ENCODE data around the gene RPL18. TPM values are rescaled to one million over a fixed set of nuclear protein-coding genes. Genes with fewer than 3 reads are reported as not detected.

RPL18 gene
- total RNA-seq = 2,225 TPM

DNA sequence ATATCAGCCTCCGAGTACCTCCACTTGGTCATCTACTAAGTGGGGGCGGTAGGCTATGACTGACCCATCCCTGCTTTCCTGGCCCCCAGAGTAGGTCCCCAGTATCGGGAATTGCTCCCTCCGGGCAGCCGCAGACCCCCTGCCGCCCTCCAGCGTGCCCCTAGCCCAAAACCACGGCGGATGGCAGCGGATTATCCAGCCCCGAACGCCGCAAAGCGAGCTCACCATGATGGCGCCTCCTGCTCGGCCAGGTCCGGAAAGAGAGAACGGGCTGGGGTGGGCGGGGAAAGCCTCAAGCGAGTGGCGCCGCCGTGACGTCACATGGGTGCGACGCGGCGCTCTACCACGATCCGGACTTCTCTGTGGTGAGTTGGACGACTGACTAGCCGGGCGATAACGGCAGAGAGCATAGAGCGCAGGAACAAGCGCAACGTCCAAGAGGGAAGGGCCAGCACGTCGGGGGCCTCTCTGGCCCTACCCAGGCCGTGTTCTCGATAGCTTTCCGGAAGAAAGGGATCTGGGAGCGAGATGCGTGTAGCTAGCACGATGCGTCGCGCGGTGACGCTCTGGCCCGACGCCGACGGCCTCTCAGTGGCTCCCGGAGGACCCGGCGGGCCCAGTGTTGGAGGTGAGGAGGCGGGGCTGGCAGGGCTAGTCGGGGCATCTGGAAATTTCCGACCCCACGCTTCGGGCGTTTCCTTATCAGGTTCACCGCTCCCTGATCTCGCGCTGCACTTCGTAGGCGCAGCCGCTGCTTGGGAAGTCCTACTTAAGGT lies at the start of gene RPL18, which contains the start of gene SPHK2:
Gene RPL18 (minus strand): TSS at position 263 of the 776 bp plus-strand sequence. CDS start 35 bp downstream, at position 228.
Gene SPHK2 (plus strand): TSS at position 591 of the 776 bp plus-strand sequence. CDS start 1,009 bp downstream, outside the sequence.
- peak within 1 kb of the TSS; percentile 92 to 97 (median 94) for H3K9ac ChIP-seq (ENCODE audit: low read depth in 1 of 3, low read length in 3 of 3)
- H3K27me3 ChIP-seq (ENCODE audit: control insufficient read depth in 3 of 3, insufficient read depth in 3 of 3, low read length in 3 of 3) = no peaks in the 10 kb centered on the region
- H3K4me1 ChIP-seq (ENCODE audit: control insufficient read depth in 3 of 3, insufficient read depth in 3 of 3, low read length in 3 of 3) = peaks cover 41 to 63% (median 51%) of the 10 kb centered on the region in 3 donors
- H3K36me3 ChIP-seq (ENCODE audit: control insufficient read depth in 3 of 3, insufficient read depth in 3 of 3, low read length in 3 of 3) = peaks cover 24 to 31% (median 30%) of the 10 kb centered on the region in 3 donors
- no peaks in the 10 kb centered on the region for H3K9me3 ChIP-seq (ENCODE audit: control insufficient read depth in 3 of 3, low read length in 3 of 3)
- peak within 1 kb of the TSS; percentile 91 to 97 (median 95) for H3K4me3 ChIP-seq (ENCODE audit: low read length in 3 of 3)
- peak within 1 kb of the TSS; percentile 87 for H3K27ac ChIP-seq (ENCODE audit: low read depth, low read length)

DNA sequence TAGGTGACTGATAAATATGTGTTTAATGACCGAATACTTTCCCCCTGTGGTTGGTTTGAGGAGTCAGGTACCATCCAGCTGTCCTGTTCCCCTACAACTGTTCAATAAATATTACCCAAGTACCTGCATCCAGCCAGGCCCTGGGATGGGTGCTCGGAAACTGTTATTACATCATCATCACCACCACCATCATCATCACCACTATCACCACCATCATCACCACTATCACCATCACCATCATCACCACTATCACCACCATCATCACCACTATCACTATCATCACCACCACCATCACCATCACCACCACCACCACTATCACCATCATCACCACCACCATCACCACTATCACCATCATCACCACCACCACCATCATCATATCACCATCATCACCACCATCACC lies 49.8 kb upstream of the RPL18 start:
- H3K4me3 ChIP-seq (ENCODE audit: low read length in 3 of 3) = no peak overlapping the region
- H3K27me3 ChIP-seq (ENCODE audit: control insufficient read depth in 3 of 3, insufficient read depth in 3 of 3, low read length in 3 of 3) = no peaks in the 10 kb centered on the region
- no peak overlapping the region for H3K27ac ChIP-seq (ENCODE audit: low read depth, low read length)
- H3K9me3 ChIP-seq (ENCODE audit: control insufficient read depth in 3 of 3, low read length in 3 of 3) = no peaks in the 10 kb centered on the region
- H3K4me1 ChIP-seq (ENCODE audit: control insufficient read depth in 3 of 3, insufficient read depth in 3 of 3, low read length in 3 of 3) = no peaks in the 10 kb centered on the region
- H3K9ac ChIP-seq (ENCODE audit: low read depth in 1 of 3, low read length in 3 of 3) = no peak overlapping the region
- no peaks in the 10 kb centered on the region for H3K36me3 ChIP-seq (ENCODE audit: control insufficient read depth in 3 of 3, insufficient read depth in 3 of 3, low read length in 3 of 3)

DNA sequence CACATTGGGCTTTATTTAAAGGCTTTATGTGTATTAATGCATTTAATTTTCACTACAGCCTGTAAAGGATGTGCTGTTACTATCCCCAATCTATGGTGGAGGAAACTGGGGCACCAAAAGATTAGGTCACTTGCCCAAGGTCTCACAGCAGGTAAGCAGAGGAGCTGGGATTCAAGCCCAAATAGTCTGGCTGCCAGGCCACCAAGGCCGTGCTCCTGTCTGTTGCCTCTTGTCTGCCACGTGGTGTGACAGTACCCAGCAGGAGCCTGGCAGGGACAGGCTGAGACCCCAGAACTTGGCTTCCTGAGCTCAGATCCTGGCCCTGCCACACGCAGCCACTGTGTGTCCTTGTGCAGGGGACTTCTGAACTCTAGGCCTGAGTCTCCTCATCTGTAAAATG lies 49.4 kb upstream of the RPL18 start:
- no peak overlapping the region for H3K4me3 ChIP-seq (ENCODE audit: low read length in 3 of 3)
- H3K4me1 ChIP-seq (ENCODE audit: control insufficient read depth in 3 of 3, insufficient read depth in 3 of 3, low read length in 3 of 3) = no peaks in the 10 kb centered on the region
- no peaks in the 10 kb centered on the region for H3K9me3 ChIP-seq (ENCODE audit: control insufficient read depth in 3 of 3, low read length in 3 of 3)
- no peak overlapping the region for H3K9ac ChIP-seq (ENCODE audit: low read depth in 1 of 3, low read length in 3 of 3)
- no peak overlapping the region for H3K27ac ChIP-seq (ENCODE audit: low read depth, low read length)
- H3K27me3 ChIP-seq (ENCODE audit: control insufficient read depth in 3 of 3, insufficient read depth in 3 of 3, low read length in 3 of 3) = no peaks in the 10 kb centered on the region
- no peaks in the 10 kb centered on the region for H3K36me3 ChIP-seq (ENCODE audit: control insufficient read depth in 3 of 3, insufficient read depth in 3 of 3, low read length in 3 of 3)

- H3K9me3 ChIP-seq (ENCODE audit: control insufficient read depth in 3 of 3, low read length in 3 of 3) = no peaks in the 10 kb centered on the region
These were observed 46.8 kb upstream of the RPL18 start for GRCh38 chr19:48665786-48666185.

DNA sequence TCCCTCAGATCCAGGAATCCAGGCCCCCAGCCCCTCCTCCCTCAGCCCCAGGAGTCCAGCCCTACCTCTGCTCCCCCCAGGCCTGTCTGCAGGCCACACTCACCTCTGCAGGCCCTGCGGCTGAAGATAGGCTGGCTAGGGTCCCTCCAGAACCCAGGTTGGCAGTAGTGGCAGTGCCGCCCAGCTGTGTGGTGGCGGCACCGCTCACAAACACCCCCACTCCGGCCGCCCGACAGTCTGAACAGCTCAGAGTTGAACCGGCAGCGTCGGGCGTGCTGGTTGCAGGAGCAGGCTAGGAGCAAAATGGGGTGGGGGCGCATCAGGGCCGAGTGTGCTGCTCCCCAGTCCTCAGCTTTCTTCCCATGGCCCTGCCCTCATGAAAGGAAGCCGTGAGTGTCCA lies 45.5 kb upstream of the RPL18 start:
- Histone ChIP-seq H3K27ac (ENCODE audit: low read depth, low read length) (no peak overlapping the region), H3K27me3 (ENCODE audit: control insufficient read depth in 3 of 3, insufficient read depth in 3 of 3, low read length in 3 of 3) (no peaks in the 10 kb centered on the region), H3K9me3 (ENCODE audit: control insufficient read depth in 3 of 3, low read length in 3 of 3) (no peaks in the 10 kb centered on the region), H3K4me1 (ENCODE audit: control insufficient read depth in 3 of 3, insufficient read depth in 3 of 3, low read length in 3 of 3) (peaks cover 0 to 7% (median 6%) of the 10 kb centered on the region in 3 donors), H3K9ac (ENCODE audit: low read depth in 1 of 3, low read length in 3 of 3) (no peak overlapping the region), H3K4me3 (ENCODE audit: low read length in 3 of 3) (no peak overlapping the region), H3K36me3 (ENCODE audit: control insufficient read depth in 3 of 3, insufficient read depth in 3 of 3, low read length in 3 of 3) (no peaks in the 10 kb centered on the region)

More at GRCh38 chr19:48665786-48666185, 46.8 kb upstream of the RPL18 start:
- Histone ChIP-seq H3K27me3 (ENCODE audit: control insufficient read depth in 3 of 3, insufficient read depth in 3 of 3, low read length in 3 of 3) (no peaks in the 10 kb centered on the region), H3K4me3 (ENCODE audit: low read length in 3 of 3) (no peak overlapping the region), H3K36me3 (ENCODE audit: control insufficient read depth in 3 of 3, insufficient read depth in 3 of 3, low read length in 3 of 3) (no peaks in the 10 kb centered on the region), H3K9ac (ENCODE audit: low read depth in 1 of 3, low read length in 3 of 3) (no peak overlapping the region), H3K4me1 (ENCODE audit: control insufficient read depth in 3 of 3, insufficient read depth in 3 of 3, low read length in 3 of 3) (peaks cover 0 to 5% (median 4%) of the 10 kb centered on the region in 3 donors), H3K27ac (ENCODE audit: low read depth, low read length) (no peak overlapping the region)

- Histone ChIP-seq H3K36me3 (ENCODE audit: control insufficient read depth in 3 of 3, insufficient read depth in 3 of 3, low read length in 3 of 3) (no peaks in the 10 kb centered on the region), H3K4me1 (ENCODE audit: control insufficient read depth in 3 of 3, insufficient read depth in 3 of 3, low read length in 3 of 3) (peaks cover 0 to 7% (median 6%) of the 10 kb centered on the region in 3 donors), H3K9me3 (ENCODE audit: control insufficient read depth in 3 of 3, low read length in 3 of 3) (no peaks in the 10 kb centered on the region), H3K9ac (ENCODE audit: low read depth in 1 of 3, low read length in 3 of 3) (no peak overlapping the region), H3K27ac (ENCODE audit: low read depth, low read length) (no peak overlapping the region), H3K4me3 (ENCODE audit: low read length in 3 of 3) (no peak overlapping the region), H3K27me3 (ENCODE audit: control insufficient read depth in 3 of 3, insufficient read depth in 3 of 3, low read length in 3 of 3) (no peaks in the 10 kb centered on the region)
These were observed 44.7 kb upstream of the RPL18 start for GRCh38 chr19:48663667-48664066.

DNA sequence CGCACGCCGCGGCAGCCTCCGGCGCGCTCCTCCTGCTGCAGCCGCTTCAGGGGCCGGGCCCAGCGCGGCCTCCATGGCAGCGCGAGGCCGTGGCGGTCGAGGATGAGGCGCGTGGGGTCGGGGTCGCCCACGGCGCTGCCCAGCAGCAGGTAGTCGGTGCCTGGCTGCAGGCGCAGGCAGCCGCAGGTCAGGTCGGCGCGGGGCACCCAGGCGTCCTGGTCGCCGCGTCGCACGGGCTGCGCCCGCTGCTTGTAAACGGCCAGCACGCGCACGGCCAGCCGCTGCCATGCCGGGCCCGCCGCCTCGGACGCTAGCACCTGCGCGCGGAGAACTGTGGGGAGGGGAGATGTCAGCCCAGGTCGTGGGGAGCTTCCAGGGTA lies 42.7 kb upstream of the RPL18 start:
- Histone ChIP-seq H3K9me3 (ENCODE audit: control insufficient read depth in 3 of 3, low read length in 3 of 3) (no peaks in the 10 kb centered on the region), H3K36me3 (ENCODE audit: control insufficient read depth in 3 of 3, insufficient read depth in 3 of 3, low read length in 3 of 3) (no peaks in the 10 kb centered on the region), H3K4me3 (ENCODE audit: low read length in 3 of 3) (no peak overlapping the region), H3K27me3 (ENCODE audit: control insufficient read depth in 3 of 3, insufficient read depth in 3 of 3, low read length in 3 of 3) (no peaks in the 10 kb centered on the region), H3K27ac (ENCODE audit: low read depth, low read length) (no peak overlapping the region), H3K4me1 (ENCODE audit: control insufficient read depth in 3 of 3, insufficient read depth in 3 of 3, low read length in 3 of 3) (peaks cover 0 to 7% (median 6%) of the 10 kb centered on the region in 3 donors), H3K9ac (ENCODE audit: low read depth in 1 of 3, low read length in 3 of 3) (no peak overlapping the region)

- Histone ChIP-seq H3K27ac (ENCODE audit: low read depth, low read length) (peak overlapping the region; percentile 32), H3K4me3 (ENCODE audit: low read length in 3 of 3) (peak overlapping the region; percentile 8 to 45 (median 38)), H3K27me3 (ENCODE audit: control insufficient read depth in 3 of 3, insufficient read depth in 3 of 3, low read length in 3 of 3) (no peaks in the 10 kb centered on the region), H3K36me3 (ENCODE audit: control insufficient read depth in 3 of 3, insufficient read depth in 3 of 3, low read length in 3 of 3) (no peaks in the 10 kb centered on the region), H3K4me1 (ENCODE audit: control insufficient read depth in 3 of 3, insufficient read depth in 3 of 3, low read length in 3 of 3) (peaks cover 0 to 7% (median 6%) of the 10 kb centered on the region in 3 donors), H3K9ac (ENCODE audit: low read depth in 1 of 3, low read length in 3 of 3) (peak overlapping the region in 1 of 3 donors; percentile 16), H3K9me3 (ENCODE audit: control insufficient read depth in 3 of 3, low read length in 3 of 3) (no peaks in the 10 kb centered on the region)
These were observed 42.1 kb upstream of the RPL18 start for GRCh38 chr19:48660852-48661710.

- Histone ChIP-seq H3K36me3 (ENCODE audit: control insufficient read depth in 3 of 3, insufficient read depth in 3 of 3, low read length in 3 of 3) (no peaks in the 10 kb centered on the region), H3K9ac (ENCODE audit: low read depth in 1 of 3, low read length in 3 of 3) (no peak overlapping the region), H3K27ac (ENCODE audit: low read depth, low read length) (no peak overlapping the region), H3K27me3 (ENCODE audit: control insufficient read depth in 3 of 3, insufficient read depth in 3 of 3, low read length in 3 of 3) (no peaks in the 10 kb centered on the region), H3K9me3 (ENCODE audit: control insufficient read depth in 3 of 3, low read length in 3 of 3) (no peaks in the 10 kb centered on the region), H3K4me3 (ENCODE audit: low read length in 3 of 3) (no peak overlapping the region), H3K4me1 (ENCODE audit: control insufficient read depth in 3 of 3, insufficient read depth in 3 of 3, low read length in 3 of 3) (peaks cover 0 to 7% (median 6%) of the 10 kb centered on the region in 3 donors)
These were observed 40.8 kb upstream of the RPL18 start for GRCh38 chr19:48659768-48660167.

DNA sequence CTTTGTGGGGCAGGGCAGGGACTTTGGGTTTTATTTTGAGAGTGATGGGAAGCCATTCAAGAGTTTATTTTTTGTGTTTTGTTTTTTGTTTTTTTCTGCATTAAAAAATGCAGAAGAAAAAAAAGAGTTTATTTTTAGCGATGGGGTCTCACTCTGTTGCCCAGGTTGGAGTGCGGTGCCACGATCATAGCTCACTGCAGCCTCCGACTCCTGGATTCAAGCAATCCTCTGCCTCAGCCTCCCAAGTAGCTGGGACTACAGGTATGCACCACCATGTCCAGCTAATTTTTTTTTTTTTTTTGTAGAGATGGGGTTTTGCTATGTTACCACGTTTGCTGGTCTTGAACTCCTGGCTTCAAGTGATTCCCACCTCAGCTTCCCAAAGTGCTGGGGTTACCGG lies 39.5 kb upstream of the RPL18 start:
- no peaks in the 10 kb centered on the region for H3K27me3 ChIP-seq (ENCODE audit: control insufficient read depth in 3 of 3, insufficient read depth in 3 of 3, low read length in 3 of 3)
- no peak overlapping the region for H3K9ac ChIP-seq (ENCODE audit: low read depth in 1 of 3, low read length in 3 of 3)

More for the DNA sequence above, 39.5 kb upstream of the RPL18 start:
- Histone ChIP-seq H3K4me1 (ENCODE audit: control insufficient read depth in 3 of 3, insufficient read depth in 3 of 3, low read length in 3 of 3) (peaks cover 0 to 7% (median 6%) of the 10 kb centered on the region in 3 donors), H3K4me3 (ENCODE audit: low read length in 3 of 3) (no peak overlapping the region), H3K9me3 (ENCODE audit: control insufficient read depth in 3 of 3, low read length in 3 of 3) (no peaks in the 10 kb centered on the region), H3K27ac (ENCODE audit: low read depth, low read length) (no peak overlapping the region), H3K36me3 (ENCODE audit: control insufficient read depth in 3 of 3, insufficient read depth in 3 of 3, low read length in 3 of 3) (no peaks in the 10 kb centered on the region)

Data from skeletal muscle tissue (tissue), 4 donors.